MG63 (cell line): Measurements from ENCODE around the gene TMEM219. TPM values are rescaled to one million over a fixed set of nuclear protein-coding genes. Genes with fewer than 3 reads are reported as not detected.
A peak's percentile ranks its signal among the peaks of the same experiment; 100 is the strongest.
"Not testable (repeated sequence)": the region's sequence is repeated elsewhere in the genome, so short reads cannot be mapped to it uniquely, and the experiment has no call there.

Experiments
- DNase-seq: peaks from one replicate; pipeline ENCODE4 v3.0.0-alpha.2; 2020
- H3K27me3 ChIP-seq: fragments of 250-450 bp; sonication (Bioruptor Pico); 2 replicates; pipeline ENCODE4 v1.5.1; 2020; ENCODE audit warnings: mild to moderate bottlenecking, moderate library complexity
- H3K36me3 ChIP-seq: fragments of 250-450 bp; sonication (Bioruptor Pico); 2 replicates; pipeline ENCODE4 v1.5.1; 2020; ENCODE audit warnings: mild to moderate bottlenecking, moderate library complexity
- H3K4me3 ChIP-seq: fragments of 250-450 bp; sonication (Bioruptor Pico); 2 replicates; pipeline ENCODE4 v1.5.1; 2020; ENCODE audit warnings: mild to moderate bottlenecking, moderate library complexity
- H3K9me3 ChIP-seq: fragments of 250-450 bp; sonication (Bioruptor Pico); 2 replicates; pipeline ENCODE4 v1.5.1; 2020; ENCODE audit warnings: mild to moderate bottlenecking, moderate library complexity
- total RNA-seq: library from RNA; depleted of rRNA; stranded (reverse); fragments of >200 nt; shearing (Covaris generic); gene quantifications from 2 replicates; pipeline ENCODE4 v1.2.3, GENCODE V29; 2014; ENCODE audit warnings: low replicate concordance

The TMEM219 gene
- total RNA-seq, 1 experiment from 2014 or later, result 96.9 TPM

DNA sequence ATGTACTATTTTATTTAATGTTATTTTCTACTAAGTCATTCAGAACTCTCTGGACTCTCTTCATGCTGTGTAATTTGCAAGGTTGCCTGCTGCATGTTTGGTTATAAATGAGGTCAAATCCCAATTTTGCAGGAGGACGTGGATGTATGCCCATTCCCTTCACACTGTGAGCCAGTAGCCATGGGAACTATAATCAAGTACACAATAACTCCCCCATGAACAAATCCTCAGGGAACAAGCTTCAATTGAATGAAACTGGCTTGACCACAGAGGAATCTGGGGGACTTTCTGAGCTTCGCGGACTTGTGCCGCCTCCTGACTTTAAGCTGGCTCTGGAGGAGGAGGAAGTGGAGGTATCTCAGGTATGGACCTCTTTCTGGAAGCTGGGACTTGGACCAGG, 21.2 kb upstream of the TMEM219 start:
- no peak overlapping the region for H3K4me3 ChIP-seq
- H3K36me3 ChIP-seq, result no peaks in the 10 kb centered on the region
- no peak for DNase-seq
- peaks cover 4% of the 10 kb centered on the region; the same call in 1 of the 2 replicates for H3K9me3 ChIP-seq
- H3K27me3 ChIP-seq, result no peaks in the 10 kb centered on the region

DNA sequence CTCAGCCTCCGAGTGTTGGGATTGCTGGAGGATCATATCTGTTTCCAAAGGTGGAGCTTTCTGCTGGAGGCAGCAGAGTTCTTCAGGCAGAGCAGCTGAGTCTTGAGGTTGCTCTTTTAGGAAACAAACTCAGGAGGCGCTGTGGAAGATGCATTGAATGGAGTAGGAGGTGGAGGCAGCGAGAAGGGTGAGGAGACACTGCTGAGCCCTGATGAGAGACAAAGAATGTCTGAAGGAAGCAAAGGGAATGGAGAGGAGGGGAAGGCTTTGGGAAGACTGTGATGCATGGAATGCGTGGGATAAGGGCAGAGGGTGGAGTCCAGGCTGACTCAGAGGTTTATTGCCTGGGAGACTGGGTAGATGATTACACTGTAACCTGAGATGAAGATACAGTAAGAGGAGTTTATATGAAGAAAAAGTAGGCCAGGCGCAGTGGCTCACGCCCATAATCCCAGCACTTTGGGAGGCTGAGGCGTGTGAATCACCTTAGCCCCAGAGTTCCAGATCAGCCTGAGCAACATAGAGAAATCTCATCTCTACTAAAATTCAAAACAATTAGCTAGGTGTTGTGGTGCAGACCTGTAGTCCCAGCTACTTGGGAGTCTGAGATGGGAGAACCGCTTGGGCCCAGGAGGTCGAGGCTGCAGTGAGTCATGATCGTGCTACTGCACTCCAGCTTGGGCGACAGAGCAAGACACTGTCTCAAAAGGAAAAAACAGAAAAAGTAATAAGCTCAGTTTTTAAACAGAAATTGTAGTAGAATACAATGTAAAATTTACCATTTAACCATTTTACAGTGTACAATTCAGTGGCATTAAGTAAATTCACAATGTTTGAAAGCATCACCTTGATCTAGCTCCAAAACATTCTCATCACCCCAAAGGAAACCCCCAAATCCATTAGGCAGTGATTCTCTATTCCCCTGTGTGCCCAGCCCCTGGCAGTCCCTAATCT, 17.8 kb upstream of the TMEM219 start:
- DNase-seq, result peak; percentile 95
- no peaks in the 10 kb centered on the region for H3K36me3 ChIP-seq
- peak overlapping the region; percentile 12; the same call in 1 of the 2 replicates for H3K4me3 ChIP-seq
- no peaks in the 10 kb centered on the region for H3K27me3 ChIP-seq
- H3K9me3 ChIP-seq, result peaks cover 4% of the 10 kb centered on the region; the same call in 1 of the 2 replicates

DNA sequence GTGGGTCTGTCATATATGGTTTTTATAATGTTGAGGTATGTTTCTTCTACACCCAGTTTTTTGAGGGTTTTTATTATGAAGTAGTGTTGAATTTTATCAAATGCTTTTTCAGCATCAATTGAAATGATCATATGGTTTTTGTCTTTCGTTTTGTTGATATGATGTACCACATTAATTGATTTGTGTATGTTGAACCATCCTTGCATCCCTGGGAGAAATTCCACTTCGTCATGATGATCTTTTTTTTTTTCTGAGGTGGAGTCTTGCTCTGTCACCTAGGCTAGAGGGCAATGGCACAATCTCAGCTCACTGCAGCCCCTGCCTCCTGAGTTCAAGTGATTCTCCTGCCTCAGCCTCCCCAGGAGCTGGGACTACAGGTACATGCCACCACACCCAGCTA, 14.0 kb upstream of the TMEM219 start:
- Histone ChIP-seq H3K9me3 (0 out of 2 replicates have a peak, but pooled peaks cover 2% of the 10 kb centered on the region), H3K36me3 (no peaks in the 10 kb centered on the region), H3K27me3 (no peaks in the 10 kb centered on the region), H3K4me3 (no peak overlapping the region)
- DNase-seq, result no peak

DNA sequence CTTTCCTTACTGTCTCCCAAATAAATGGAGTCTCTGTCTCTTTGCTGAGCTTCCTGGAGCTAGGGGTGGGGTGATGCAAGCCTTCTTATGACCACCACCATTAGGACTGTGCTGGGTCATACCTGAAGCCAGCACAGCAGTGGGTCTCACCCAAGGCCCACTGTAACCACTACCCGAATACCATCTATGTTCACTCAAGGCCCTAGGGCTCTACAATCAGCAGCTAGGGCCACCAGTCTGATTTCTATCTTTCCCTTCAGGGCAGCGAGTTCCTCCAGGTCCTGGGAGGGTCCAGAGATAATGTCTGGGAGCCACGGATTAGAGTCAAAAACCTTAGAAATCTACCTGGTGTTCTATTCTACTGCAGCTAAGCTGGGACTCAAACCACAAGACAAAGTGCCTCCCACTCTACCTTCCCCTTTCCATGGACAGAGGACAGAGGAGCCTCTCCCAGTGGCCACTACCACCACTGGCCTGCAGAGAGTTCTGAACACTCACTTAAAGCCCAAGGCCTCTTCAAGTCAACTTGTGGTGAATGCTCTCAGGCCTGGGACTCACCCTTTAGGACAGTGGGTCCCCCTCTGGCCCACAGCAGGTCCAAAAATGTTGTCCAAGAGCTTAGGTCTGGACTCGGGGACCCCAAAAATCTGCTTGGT, 10.9 kb upstream of the TMEM219 start:
- no peaks in the 10 kb centered on the region for H3K36me3 ChIP-seq
- no peak for DNase-seq
- no peak overlapping the region for H3K4me3 ChIP-seq
- H3K27me3 ChIP-seq, result no peaks in the 10 kb centered on the region
- 0 out of 2 replicates have a peak, but pooled peaks cover 2% of the 10 kb centered on the region for H3K9me3 ChIP-seq

DNA sequence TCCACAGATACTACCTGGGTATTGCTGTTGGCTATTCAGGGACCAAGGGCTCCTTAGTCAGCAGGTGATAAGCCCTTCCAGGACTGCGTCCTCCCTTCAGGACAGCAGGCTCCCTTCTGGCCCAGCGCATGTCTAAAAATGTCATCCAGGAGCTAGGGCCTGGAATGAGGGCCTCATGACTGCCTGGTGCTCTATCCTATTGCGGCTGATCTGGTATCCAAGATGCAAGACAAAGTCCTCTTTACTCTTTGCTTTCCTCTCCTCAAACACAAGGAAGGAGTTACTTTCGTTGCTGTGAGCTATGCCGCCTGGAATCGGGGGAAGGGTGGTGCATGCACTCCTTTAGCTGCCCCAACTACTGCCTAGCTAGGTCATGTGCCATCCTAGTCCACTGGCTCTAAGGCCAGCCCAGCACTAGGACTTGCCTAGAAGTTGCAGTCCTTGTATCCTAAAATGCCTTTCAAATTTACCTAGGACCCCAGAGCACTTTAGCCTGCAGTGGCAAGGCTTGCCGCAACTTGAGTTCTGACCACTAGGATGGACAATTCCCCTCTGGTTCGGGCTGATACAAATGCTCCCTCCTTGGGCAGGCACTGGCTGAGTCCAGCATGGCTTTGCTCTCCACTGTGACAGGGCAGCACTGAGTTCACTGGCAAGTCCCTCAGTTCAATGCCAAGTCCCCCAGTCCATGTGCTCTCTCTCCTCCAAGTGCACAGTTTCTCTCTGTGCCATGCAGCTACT, 10.1 kb upstream of the TMEM219 start:
- no peak for DNase-seq

DNA sequence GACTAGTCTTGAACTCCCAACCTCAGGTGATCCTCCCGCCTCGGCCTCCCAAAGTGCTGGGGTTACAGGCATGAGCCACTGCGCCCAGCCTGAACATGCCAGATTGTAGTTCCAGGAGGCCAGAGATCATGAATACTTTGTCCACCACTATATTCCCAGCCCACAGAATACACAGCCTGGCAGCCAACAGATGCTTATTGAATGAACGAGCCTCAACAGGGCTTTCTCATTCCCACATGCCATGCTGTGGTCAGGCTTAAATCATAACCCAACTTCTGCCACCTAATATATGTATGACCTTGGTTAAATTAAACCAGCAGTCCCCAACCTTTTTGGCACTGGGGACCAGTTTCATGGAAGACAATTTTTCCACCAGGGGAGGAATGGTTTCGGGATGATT, 3.1 kb upstream of the TMEM219 start:
- no peak overlapping the region for H3K4me3 ChIP-seq
- H3K36me3 ChIP-seq, result peaks cover 3% of the 10 kb centered on the region; the same call in 1 of the 2 replicates
- DNase-seq, result no peak
- H3K9me3 ChIP-seq, result no peaks in the 10 kb centered on the region
- H3K27me3 ChIP-seq, result no peaks in the 10 kb centered on the region

More for the DNA sequence above, 10.1 kb upstream of the TMEM219 start:
- no peaks in the 10 kb centered on the region for H3K36me3 ChIP-seq
- H3K27me3 ChIP-seq, result no peaks in the 10 kb centered on the region
- H3K4me3 ChIP-seq, result no peak overlapping the region
- H3K9me3 ChIP-seq, result 0 out of 2 replicates have a peak, but pooled peaks cover 2% of the 10 kb centered on the region

DNA sequence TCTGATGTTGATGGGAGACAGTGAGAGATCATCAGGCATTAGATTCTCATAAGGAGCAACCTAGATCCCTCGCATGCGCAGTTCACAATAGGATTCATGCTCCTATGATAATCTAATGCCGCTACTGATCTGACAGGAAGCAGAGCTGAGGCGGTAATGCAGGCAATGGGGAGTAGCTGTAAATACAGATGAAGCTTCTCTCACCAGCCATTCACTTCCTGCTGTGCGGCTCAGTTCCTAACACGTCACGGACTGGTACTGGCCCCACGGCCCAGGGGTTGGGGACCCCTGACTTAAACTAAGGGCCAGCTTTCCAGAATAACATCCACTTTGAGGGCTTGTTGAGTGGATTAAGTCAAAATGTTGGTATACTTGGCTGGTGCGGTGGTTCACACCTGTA, 2.6 kb upstream of the TMEM219 start:
- H3K27me3 ChIP-seq, result no peaks in the 10 kb centered on the region
- DNase-seq, result no peak
- no peak overlapping the region for H3K4me3 ChIP-seq
- peaks cover 3% of the 10 kb centered on the region; the same call in 1 of the 2 replicates for H3K36me3 ChIP-seq
- H3K9me3 ChIP-seq, result no peaks in the 10 kb centered on the region

DNA sequence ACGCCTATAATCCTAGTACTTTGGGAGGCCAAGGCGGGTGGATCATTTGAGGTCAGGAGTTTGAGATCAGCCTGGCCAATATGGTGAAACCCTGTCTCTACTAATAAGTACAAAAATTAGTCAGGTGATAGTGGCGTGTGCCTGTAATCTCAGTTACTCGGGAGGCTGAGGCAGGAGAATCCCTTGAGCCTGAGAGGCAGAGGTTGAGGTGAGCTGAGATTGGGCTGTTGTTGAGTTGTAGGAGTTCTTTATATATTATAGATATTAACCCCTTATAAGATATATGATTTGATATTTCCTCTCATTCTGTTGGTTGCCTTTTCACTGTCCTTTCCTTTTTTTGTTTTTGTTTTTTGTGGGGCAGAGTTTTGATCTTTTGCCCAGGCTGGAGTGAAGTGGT, 2.1 kb upstream of the TMEM219 start:
- H3K27me3 ChIP-seq, H3K4me3 ChIP-seq, H3K9me3 ChIP-seq, H3K36me3 ChIP-seq, DNase-seq: not testable (repeated sequence)

DNA sequence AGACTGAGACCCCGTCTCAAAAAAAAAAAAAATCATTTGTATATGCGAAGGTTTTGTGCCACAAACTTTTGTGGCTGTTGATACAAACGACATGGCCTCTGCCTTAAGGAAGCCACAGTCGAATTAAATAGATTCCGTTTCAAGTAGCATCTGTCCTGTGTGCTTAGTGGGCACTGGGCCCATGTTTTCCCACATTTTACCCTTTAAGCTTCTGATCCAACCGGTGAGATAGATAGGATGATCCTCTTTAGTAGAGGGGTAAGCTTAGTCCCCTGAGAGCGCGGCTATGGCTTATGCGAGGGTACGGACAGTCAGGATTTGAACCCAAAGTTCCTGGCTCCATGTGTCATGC, 776 bp upstream of the TMEM219 start:
- peak overlapping the region; percentile 72 for H3K4me3 ChIP-seq
- H3K27me3 ChIP-seq, result no peaks in the 10 kb centered on the region
- no peak for DNase-seq
- H3K36me3 ChIP-seq, result peaks cover 3% of the 10 kb centered on the region; the same call in 1 of the 2 replicates
- H3K9me3 ChIP-seq, result no peaks in the 10 kb centered on the region

DNA sequence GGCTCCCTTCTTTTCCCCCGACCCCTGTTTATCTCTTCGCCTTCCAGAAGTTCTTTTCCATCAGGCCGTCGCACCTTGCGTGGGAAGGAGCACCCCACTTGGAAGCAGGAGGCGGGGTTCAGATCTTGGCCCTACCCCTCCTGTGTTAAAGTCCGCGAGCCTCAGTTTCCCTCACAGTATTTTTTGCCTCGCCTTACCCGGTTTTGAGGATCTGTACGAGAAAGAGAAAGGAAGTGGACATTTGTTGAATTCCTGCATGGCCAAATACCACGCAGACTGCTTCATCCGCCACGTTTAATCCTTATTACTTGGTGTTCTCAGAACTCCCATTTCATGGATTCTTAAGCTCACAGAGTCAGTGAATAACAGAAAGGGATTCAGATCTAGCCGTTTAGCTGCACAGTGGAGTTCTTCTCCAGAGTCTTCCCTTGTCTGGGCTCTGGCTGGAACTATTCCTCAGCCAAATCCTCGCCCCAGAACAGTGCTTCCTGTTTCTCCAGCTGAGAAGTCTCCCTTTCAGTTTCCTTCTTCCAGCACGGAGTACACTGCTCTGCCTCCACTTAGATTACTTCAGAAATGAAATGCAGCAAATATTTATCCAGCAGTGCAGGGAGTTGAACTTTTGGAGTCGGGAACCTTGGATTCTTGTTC, 590 bp downstream of the TMEM219 start:
- Histone ChIP-seq H3K36me3 (peaks cover 3% of the 10 kb centered on the region; the same call in 1 of the 2 replicates), H3K27me3 (no peaks in the 10 kb centered on the region), H3K9me3 (no peaks in the 10 kb centered on the region), H3K4me3 (peak overlapping the region; percentile 72)
- no peak for DNase-seq

DNA sequence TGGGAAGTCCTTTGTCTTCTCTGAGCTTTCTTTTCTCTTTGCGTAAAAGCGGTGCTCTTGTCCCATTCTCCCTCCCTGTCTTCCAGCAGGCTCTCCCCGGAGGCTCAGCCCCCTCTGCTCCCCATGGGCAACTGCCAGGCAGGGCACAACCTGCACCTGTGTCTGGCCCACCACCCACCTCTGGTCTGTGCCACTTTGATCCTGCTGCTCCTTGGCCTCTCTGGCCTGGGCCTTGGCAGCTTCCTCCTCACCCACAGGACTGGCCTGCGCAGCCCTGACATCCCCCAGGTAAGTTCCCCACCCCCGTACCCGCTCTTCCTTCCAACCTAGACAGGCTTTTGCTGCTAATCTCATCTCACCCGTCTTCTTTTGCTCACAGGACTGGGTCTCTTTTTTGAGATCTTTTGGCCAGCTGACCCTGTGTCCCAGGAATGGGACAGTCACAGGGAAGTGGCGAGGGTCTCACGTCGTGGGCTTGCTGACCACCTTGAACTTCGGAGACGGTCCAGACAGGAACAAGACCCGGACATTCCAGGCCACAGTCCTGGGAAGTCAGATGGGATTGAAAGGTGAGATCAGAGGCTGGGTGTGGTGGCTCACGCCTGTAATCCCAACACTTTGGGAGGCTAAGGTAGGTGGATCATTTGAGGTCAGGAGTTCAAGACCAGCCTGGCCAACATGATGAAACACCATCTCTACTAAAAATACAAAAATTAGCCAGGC, 1.3 kb downstream of the TMEM219 start:
- peaks cover 6% of the 10 kb centered on the region; the same call in 1 of the 2 replicates for H3K36me3 ChIP-seq
- no peaks in the 10 kb centered on the region for H3K9me3 ChIP-seq
- H3K27me3 ChIP-seq, result no peaks in the 10 kb centered on the region
- no peak overlapping the region for H3K4me3 ChIP-seq
- DNase-seq, result no peak

DNA sequence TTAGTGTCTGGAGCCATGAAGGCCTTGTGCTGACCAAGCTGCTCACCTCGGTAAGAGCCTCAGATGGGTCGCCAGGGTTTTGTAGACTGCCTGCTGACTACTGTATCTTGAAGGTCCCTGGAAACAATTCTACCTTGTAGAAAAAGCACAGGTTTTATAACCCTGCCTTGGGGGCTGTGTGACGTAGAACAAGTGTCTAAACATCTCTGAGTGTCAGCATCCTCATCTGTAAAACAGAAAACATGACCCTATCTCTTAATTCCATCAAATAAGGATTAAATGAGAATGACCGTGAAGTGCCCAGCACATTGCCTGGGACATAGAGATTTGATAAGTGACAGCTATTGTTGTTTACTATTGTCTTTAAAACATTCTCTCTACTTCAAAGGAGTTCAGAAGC, 6.3 kb downstream of the TMEM219 start:
- Histone ChIP-seq H3K4me3 (no peak overlapping the region), H3K9me3 (peaks cover 5% of the 10 kb centered on the region), H3K27me3 (no peaks in the 10 kb centered on the region), H3K36me3 (peaks cover 25% of the 10 kb centered on the region)
- no peak for DNase-seq

DNA sequence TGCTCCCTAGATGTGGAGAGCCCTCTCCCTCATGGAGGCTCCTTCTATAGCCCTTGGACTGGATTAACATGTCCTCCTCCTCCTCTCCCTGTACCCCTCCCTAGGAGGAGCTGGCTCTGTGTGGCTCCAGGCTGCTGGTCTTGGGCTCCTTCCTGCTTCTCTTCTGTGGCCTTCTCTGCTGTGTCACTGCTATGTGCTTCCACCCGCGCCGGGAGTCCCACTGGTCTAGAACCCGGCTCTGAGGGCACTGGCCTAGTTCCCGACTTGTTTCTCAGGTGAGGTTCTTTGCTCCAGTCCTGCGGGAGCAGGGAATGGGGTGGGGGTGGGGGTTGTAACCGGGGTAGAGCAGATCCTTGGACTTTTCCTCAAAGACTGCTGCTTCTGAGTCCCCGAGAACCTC, 9.4 kb downstream of the TMEM219 start:
- Histone ChIP-seq H3K36me3 (peaks cover 27% of the 10 kb centered on the region), H3K4me3 (no peak overlapping the region), H3K27me3 (no peaks in the 10 kb centered on the region), H3K9me3 (peaks cover 6% of the 10 kb centered on the region)
- DNase-seq, result no peak

DNA sequence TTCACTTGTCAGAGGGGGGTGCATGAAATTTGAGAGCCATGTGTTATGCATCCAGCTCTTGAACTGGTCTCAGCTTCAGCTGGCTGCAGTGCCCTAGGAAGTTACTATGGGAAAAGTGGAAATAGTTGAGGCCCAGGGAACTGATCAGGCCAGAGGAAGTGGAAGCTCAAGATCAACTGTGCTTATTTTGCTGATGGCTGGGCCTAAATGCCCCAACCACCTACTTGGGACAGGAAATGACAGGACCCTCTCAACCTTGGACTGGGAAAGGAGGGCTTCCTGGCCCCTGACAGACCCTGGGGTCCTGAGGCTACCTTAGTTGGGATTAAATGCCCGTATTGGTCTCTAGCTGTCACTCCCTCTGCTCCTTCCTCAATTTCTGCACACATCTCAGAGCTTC, 10.6 kb downstream of the TMEM219 start:
- Histone ChIP-seq H3K9me3 (peaks cover 6% of the 10 kb centered on the region), H3K27me3 (no peaks in the 10 kb centered on the region), H3K4me3 (no peak overlapping the region), H3K36me3 (peaks cover 32% of the 10 kb centered on the region)
- DNase-seq, result no peak

DNA sequence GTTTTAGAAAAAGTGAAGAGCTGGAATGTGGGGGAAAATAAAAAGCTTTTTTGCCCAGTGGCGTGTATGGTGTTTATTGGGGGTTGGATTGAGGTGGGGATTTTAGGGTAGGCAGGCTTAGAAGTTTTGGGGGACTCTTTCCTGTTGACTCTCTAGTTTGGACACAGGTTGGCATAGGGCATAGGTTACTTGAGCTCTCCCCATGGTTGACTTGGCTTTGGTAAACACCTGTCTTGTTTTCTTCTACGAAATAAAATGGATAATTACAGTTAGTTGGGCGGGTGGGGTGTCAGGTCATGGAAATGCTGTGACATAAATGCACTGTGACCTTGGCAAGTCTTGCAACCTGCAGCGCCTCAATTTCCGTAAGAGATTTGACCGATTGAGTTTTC, 11.1 kb downstream of the TMEM219 start:
- peaks cover 36% of the 10 kb centered on the region for H3K36me3 ChIP-seq
- peaks cover 6% of the 10 kb centered on the region for H3K9me3 ChIP-seq
- peak overlapping the region; percentile 1; the same call in 1 of the 2 replicates for H3K4me3 ChIP-seq
- DNase-seq, result no peak
- no peaks in the 10 kb centered on the region for H3K27me3 ChIP-seq
